H9 (cell line): ENCODE results near the gene FAM237B. TPM values are rescaled to one million over a fixed set of nuclear protein-coding genes. Genes with fewer than 3 reads are reported as not detected.
"Not testable (repeated sequence)": the region's sequence is repeated elsewhere in the genome, so short reads cannot be mapped to it uniquely, and the experiment has no call there.

Experiments
- DNase-seq: peaks from one replicate; pipeline ENCODE4 v3.0.0-alpha.2; 2017
- H2AFZ ChIP-seq: one replicate; pipeline ENCODE4 v1.6.1; 2013; ENCODE audit warnings: mild to moderate bottlenecking, low read length, control low read depth, moderate library complexity
- H2AK5ac ChIP-seq: 2 replicates; pipeline ENCODE4 v1.6.1; 2013; ENCODE audit warnings: low read length, control low read depth, mixed read lengths; ENCODE audit not compliant: insufficient read length
- H2BK120ac ChIP-seq: one replicate; pipeline ENCODE4 v1.6.1; 2013; ENCODE audit warnings: low read depth, mild to moderate bottlenecking, low read length, control low read depth, inconsistent platforms; ENCODE audit not compliant: poor library complexity, severe bottlenecking
- H2BK12ac ChIP-seq: 2 replicates; pipeline ENCODE4 v1.6.1; 2013; ENCODE audit warnings: low read length, control low read depth, mixed read lengths, low read depth; ENCODE audit not compliant: insufficient read length
- H2BK15ac ChIP-seq: 2 replicates; pipeline ENCODE4 v1.6.1; 2013; ENCODE audit warnings: low read depth, low read length, control low read depth
- H2BK20ac ChIP-seq: one replicate; pipeline ENCODE4 v1.6.1; 2013; ENCODE audit warnings: low read depth, mild to moderate bottlenecking, low read length, control low read depth, inconsistent platforms; ENCODE audit not compliant: poor library complexity, severe bottlenecking
- H2BK5ac ChIP-seq: 2 replicates; pipeline ENCODE4 v1.6.1; 2013; ENCODE audit warnings: low read length, control low read depth, mixed read lengths; ENCODE audit not compliant: insufficient read length
- H3K14ac ChIP-seq: 2 replicates; pipeline ENCODE4 v1.6.1; 2013; ENCODE audit warnings: low read length, control low read depth; ENCODE audit not compliant: insufficient read depth
- H3K18ac ChIP-seq: 2 replicates; pipeline ENCODE4 v1.6.1; 2013; ENCODE audit warnings: low read depth, mild to moderate bottlenecking, mixed read lengths, low read length, control low read depth; ENCODE audit not compliant: insufficient read length
- H3K23ac ChIP-seq: 2 replicates; pipeline ENCODE4 v1.6.1; 2013; ENCODE audit warnings: low read length, control low read depth, mixed read lengths, low read depth; ENCODE audit not compliant: insufficient read length
- H3K23me2 ChIP-seq: 2 replicates; pipeline ENCODE4 v1.6.1; 2013; ENCODE audit warnings: low read depth, mild to moderate bottlenecking, mixed read lengths, low read length, control low read depth; ENCODE audit not compliant: insufficient read length, poor library complexity, severe bottlenecking
- H3K27ac ChIP-seq: 2 replicates; pipeline ENCODE4 v1.5.1; 2013; ENCODE audit warnings: low read length, control low read depth, mixed read lengths, low read depth; ENCODE audit not compliant: insufficient read length
- H3K27me3 ChIP-seq: 2 replicates; pipeline ENCODE4 v1.6.1; 2013; ENCODE audit warnings: low read length, control low read depth, inconsistent platforms; ENCODE audit not compliant: insufficient read depth
- H3K4ac ChIP-seq: 2 replicates; pipeline ENCODE4 v1.6.1; 2013; ENCODE audit warnings: low read depth, mild to moderate bottlenecking, control low read depth, inconsistent platforms, low read length, moderate library complexity
- H3K4me1 ChIP-seq: 2 replicates; pipeline ENCODE4 v1.6.1; 2013; ENCODE audit warnings: low read length, control low read depth, inconsistent platforms; ENCODE audit not compliant: insufficient read depth
- H3K4me2 ChIP-seq: 2 replicates; pipeline ENCODE4 v1.6.1; 2013; ENCODE audit warnings: low read length, control low read depth, mixed read lengths; ENCODE audit not compliant: insufficient read length, insufficient read depth
- H3K56ac ChIP-seq: 2 replicates; pipeline ENCODE4 v1.6.1; 2013; ENCODE audit warnings: low read depth, mild to moderate bottlenecking, mixed read lengths, low read length, control low read depth; ENCODE audit not compliant: insufficient read length
- H3K79me1 ChIP-seq: 2 replicates; pipeline ENCODE4 v1.6.1; 2013; ENCODE audit warnings: low read depth, mild to moderate bottlenecking, moderate library complexity, low read length, control low read depth, inconsistent platforms; ENCODE audit not compliant: insufficient read depth, poor library complexity, severe bottlenecking
- H3K79me2 ChIP-seq: 2 replicates; pipeline ENCODE4 v1.6.1; 2013; ENCODE audit warnings: low read length, control low read depth, inconsistent platforms; ENCODE audit not compliant: insufficient read depth
- H3K9ac ChIP-seq: 2 replicates; pipeline ENCODE4 v1.6.1; 2013; ENCODE audit warnings: low read length, control low read depth, mixed read lengths; ENCODE audit not compliant: insufficient read length; ENCODE audit errors: extremely low read depth
- H3K9me3 ChIP-seq: one replicate; pipeline ENCODE4 v1.6.1; 2013; ENCODE audit warnings: low read depth, low read length, inconsistent platforms; ENCODE audit not compliant: control insufficient read depth
- H3T11ph ChIP-seq: one replicate; pipeline ENCODE4 v1.6.1; 2013; ENCODE audit warnings: mild to moderate bottlenecking, low read length, control low read depth, inconsistent platforms
- H4K20me1 ChIP-seq: one replicate; pipeline ENCODE4 v1.6.1; 2013; ENCODE audit not compliant: control insufficient read depth, insufficient read length, insufficient read depth
- H4K5ac ChIP-seq: 2 replicates; pipeline ENCODE4 v1.6.1; 2013; ENCODE audit warnings: low read depth, mild to moderate bottlenecking, mixed read lengths, low read length, control low read depth; ENCODE audit not compliant: insufficient read length
- H4K8ac ChIP-seq: replicated peaks from 2 replicates; pipeline ENCODE4 v1.6.1; 2013; ENCODE audit warnings: low read length, control low read depth, mixed read lengths, low read depth; ENCODE audit not compliant: insufficient read length
- H4K91ac ChIP-seq: 2 replicates; pipeline ENCODE4 v1.6.1; 2013; ENCODE audit warnings: low read depth, mild to moderate bottlenecking, moderate library complexity, mixed read lengths, low read length, control low read depth; ENCODE audit not compliant: insufficient read length
- H3K27ac Mint-ChIP-seq, 3 experiments: 2 replicates in 2 of 3; 3 replicates in 1 of 3; pipeline ENCODE4 v1.8.0; 2020 to 2021; ENCODE audit warnings: mixed read lengths in 3 of 3, mild to moderate bottlenecking in 1 of 3, moderate library complexity in 1 of 3
- H3K27me3 Mint-ChIP-seq: 2 replicates; pipeline ENCODE4 v1.8.0; 2021; ENCODE audit warnings: low read depth, mild to moderate bottlenecking, moderate library complexity, mixed read lengths
- H3K36me3 Mint-ChIP-seq, 3 experiments: 2 replicates in 2 of 3; 3 replicates in 1 of 3; pipeline ENCODE4 v1.8.0; 2020 to 2021; ENCODE audit warnings: low read depth in 3 of 3, mixed read lengths in 3 of 3; ENCODE audit not compliant: insufficient read depth in 1 of 3
- H3K4me1 Mint-ChIP-seq, 2 experiments: 2 replicates each; pipeline ENCODE4 v1.8.0; 2020; ENCODE audit warnings: mixed read lengths in 2 of 2
- H3K4me3 Mint-ChIP-seq, 2 experiments: 2 replicates in 1 of 2; 3 replicates in 1 of 2; pipeline ENCODE4 v1.8.0; 2020 to 2021; ENCODE audit warnings: mild to moderate bottlenecking in 2 of 2, mixed read lengths in 2 of 2, moderate library complexity in 1 of 2
- H3K9me3 Mint-ChIP-seq, 2 experiments: 2 replicates in 1 of 2; 3 replicates in 1 of 2; pipeline ENCODE4 v1.8.0; 2020; ENCODE audit warnings: mild to moderate bottlenecking in 2 of 2, mixed read lengths in 2 of 2, moderate library complexity in 1 of 2
- CTCF ChIP-seq: fragments of 200-600 bp; sonication (generic); conservative IDR thresholded peaks from 3 replicates; pipeline ENCODE4 v1.8.0; 2021; ENCODE audit warnings: antibody characterized with exemption, mild to moderate bottlenecking
- WGBS: extraction: QIAGEN DNeasy Blood & Tissue Kit; methylation state at CpG from one replicate; pipeline ENCODE4 v1.1.7; 2013; ENCODE audit warnings: missing lambda C conversion rate, low lambda C conversion rate, mixed read lengths; ENCODE audit not compliant: insufficient read length; ENCODE audit errors: extremely low coverage; 5-methylcytosine and 5-hydroxymethylcytosine counted together
- total RNA-seq: library from RNA; stranded (reverse); gene quantifications from 2 replicates; pipeline ENCODE4 v1.2.1, GENCODE V29; 2021

The FAM237B gene
- total RNA-seq, 1 experiment from 2014 or later, result not detected

GRCh38 chr7:90337106-90337505 lies 16.0 kb upstream of the FAM237B start:
- Histone ChIP-seq H3K4ac (no peak overlapping the region), H2AK5ac (no peak overlapping the region), H3K79me1 (no peaks in the 10 kb centered on the region), H3K79me2 (no peaks in the 10 kb centered on the region), H3K23ac (no peak overlapping the region), H3K23me2 (no peaks in the 10 kb centered on the region), H4K91ac (no peak overlapping the region), H2BK5ac (no peak overlapping the region), H3K27me3 (no peaks in the 10 kb centered on the region), H4K8ac (no peak overlapping the region), H2AFZ (no peak overlapping the region), H2BK20ac (no peak overlapping the region), H3K18ac (no peak overlapping the region), H3K27ac (no peak overlapping the region), H3T11ph (no peak overlapping the region), H3K4me2 (no peak overlapping the region), H3K9ac (no peak overlapping the region), H3K56ac (no peak overlapping the region), H4K5ac (no peak overlapping the region), H3K9me3 (no peaks in the 10 kb centered on the region), H4K20me1 (no peaks in the 10 kb centered on the region), H2BK12ac (no peak overlapping the region), H3K4me1 (no peaks in the 10 kb centered on the region), H2BK15ac (no peak overlapping the region), H3K14ac (no peak overlapping the region), H2BK120ac (no peak overlapping the region)
- no peak overlapping the region for H3K27ac Mint-ChIP-seq
- TF ChIP-seq CTCF, result no peak
- H3K9me3 Mint-ChIP-seq, result no peaks in the 10 kb centered on the region; a peak in 1 of 5 replicates
- H3K4me1 Mint-ChIP-seq, result no peaks in the 10 kb centered on the region; a peak in 1 of 4 replicates
- no peak overlapping the region for H3K4me3 Mint-ChIP-seq
- H3K36me3 Mint-ChIP-seq, result no peaks in the 10 kb centered on the region
- no peaks in the 10 kb centered on the region; the same call in 1 of the 2 replicates for H3K27me3 Mint-ChIP-seq
- no peak for DNase-seq

GRCh38 chr7:90334926-90335325 lies 13.8 kb upstream of the FAM237B start:
- H3K27me3 Mint-ChIP-seq, result not testable (repeated sequence)

More at GRCh38 chr7:90334926-90335325, 13.8 kb upstream of the FAM237B start:
- not testable (repeated sequence) for H2AK5ac ChIP-seq, H2BK12ac ChIP-seq, H4K5ac ChIP-seq, H3K27ac Mint-ChIP-seq, H3K9me3 ChIP-seq, H3K4me2 ChIP-seq, H4K8ac ChIP-seq, H3K14ac ChIP-seq, H3K4ac ChIP-seq, H2BK15ac ChIP-seq, H3K4me1 ChIP-seq, H3K79me1 ChIP-seq, H4K20me1 ChIP-seq, DNase-seq, H3K56ac ChIP-seq, H3K79me2 ChIP-seq, H3K27ac ChIP-seq, H2BK20ac ChIP-seq, H3K27me3 ChIP-seq, H2BK5ac ChIP-seq, H2BK120ac ChIP-seq, H2AFZ ChIP-seq, H3K4me1 Mint-ChIP-seq, H3T11ph ChIP-seq, H3K4me3 Mint-ChIP-seq, H3K36me3 Mint-ChIP-seq, H4K91ac ChIP-seq, H3K23me2 ChIP-seq, H3K9me3 Mint-ChIP-seq, H3K18ac ChIP-seq, H3K9ac ChIP-seq, H3K23ac ChIP-seq
- no CpG with 5 or more reads among the region's 2 CpGs for WGBS
